K562 (cell line): Measurements from ENCODE around the gene POLR2L. TPM values are rescaled to one million over a fixed set of nuclear protein-coding genes. Genes with fewer than 3 reads are reported as not detected.

Experiments
- DIDO1 ChIP-seq: fragments of 450-650 bp; IDR thresholded peaks from 2 replicates; pipeline ENCODE4 v1.6.1; 2016; ENCODE audit warnings: low read depth, missing biosample characterization, missing genetic modification characterization
- HMBOX1 ChIP-seq: sonication (generic); IDR thresholded peaks from 2 replicates; pipeline ENCODE4 v1.6.1; 2016
- NCOA6 ChIP-seq: fragments of 450-650 bp; IDR thresholded peaks from 2 replicates; pipeline ENCODE4 v1.6.1; 2017; ENCODE audit warnings: mild to moderate bottlenecking
- NFYB ChIP-seq: IDR thresholded peaks from 2 replicates; pipeline ENCODE4 v1.6.1; 2011; ENCODE audit warnings: mild to moderate bottlenecking, moderate library complexity; ENCODE audit not compliant: insufficient read length; ENCODE audit errors: extremely low read depth
- PHF20 ChIP-seq: fragments of 450-650 bp; IDR thresholded peaks from 2 replicates; pipeline ENCODE4 v1.6.1; 2018; ENCODE audit not compliant: partially characterized antibody
- RBM17 ChIP-seq: fragments of 200-400 bp; formaldehyde crosslinking; IDR thresholded peaks from 2 replicates; pipeline ENCODE4 v1.6.1; 2017; ENCODE audit warnings: low read depth, mild to moderate bottlenecking, low read length, borderline replicate concordance
- RHOXF2B ChIP-seq: fragments of 250-450 bp; sonication (Bioruptor Pico); conservative IDR thresholded peaks from 2 replicates; pipeline ENCODE4 v1.5.1; 2021
- SMAD2 ChIP-seq: fragments of 150-350 bp; IDR thresholded peaks from 2 replicates; pipeline ENCODE4 v1.6.1; 2014; ENCODE audit warnings: low read depth, mild to moderate bottlenecking, low read length
- SRSF3 ChIP-seq: fragments of 200-400 bp; formaldehyde crosslinking; IDR thresholded peaks from 2 replicates; pipeline ENCODE4 v1.6.1; 2016; ENCODE audit warnings: mild to moderate bottlenecking, low read length, moderate library complexity; ENCODE audit not compliant: insufficient read depth
- TCFL5 ChIP-seq: fragments of 250-450 bp; sonication (Bioruptor Pico); conservative IDR thresholded peaks from 2 replicates; pipeline ENCODE4 v1.6.1; 2021; ENCODE audit warnings: mild to moderate bottlenecking, moderate library complexity, matching md5 sums
- ZNF436 ChIP-seq: fragments of 250-450, 450-650 bp; sonication (Bioruptor Pico); formaldehyde crosslinking; IDR thresholded peaks from 2 replicates; pipeline ENCODE4 v1.7.0; 2020; ENCODE audit warnings: mild to moderate bottlenecking
- ZNF644 ChIP-seq: fragments of 200-800 bp; sonication (Bioruptor generic); IDR thresholded peaks from 2 replicates; pipeline ENCODE4 v1.6.1; 2016; ENCODE audit warnings: low read depth, missing genetic modification characterization, missing compliant biosample characterization
- polyA plus RNA-seq, 8 experiments: library from polyadenylated mRNA; depleted of rRNA in 4 of 8; stranded (reverse) in 5 of 8; unstranded in 3 of 8; fragments of >200 nt; fragmentation: Nextera tagmentation in 2 of 8; fragmentation: Illumina TruSeq in 1 of 8; extraction: Ambion mirVana in 2 of 8; extraction: Trizol in 1 of 8; gene quantifications; 2 replicates each; pipeline versions ENCODE4 v1.2.1 to v1.2.3, GENCODE V29; 2011 to 2014; ENCODE audit warnings: inconsistent platforms in 1 of 8, missing spikeins in 1 of 8
- total RNA-seq, 7 experiments: library from RNA; depleted of rRNA in 6 of 7; stranded (reverse); fragments of >200 nt in 6 of 7; fragmentation: Illumina TruSeq in 2 of 7; extraction: Trizol in 2 of 7; gene quantifications; 2 replicates each; pipeline versions ENCODE4 v1.2.1 to v1.2.3, GENCODE V29; 2011 to 2021; ENCODE audit warnings: low replicate concordance in 1 of 7
- TF ChIP-seq, protein P1 (sequence below), 3 experiments: IDR thresholded peaks in 2 of 3; conservative IDR thresholded peaks in 1 of 3; 2 replicates each; pipeline ENCODE4 v1.5.1; 2011 to 2012; ENCODE audit warnings: low read length in 3 of 3, mild to moderate bottlenecking in 3 of 3, control low read depth in 2 of 3, improper control_type of control experiment in 1 of 3, inconsistent platforms in 1 of 3, low read depth in 1 of 3, mixed read lengths in 1 of 3, moderate library complexity in 1 of 3; ENCODE audit not compliant: insufficient read depth in 2 of 3
- TF ChIP-seq, protein P2 (sequence below): fragments of 450-650 bp; IDR thresholded peaks from one replicate; pipeline ENCODE4 v1.6.1; 2018; ENCODE audit warnings: mild to moderate bottlenecking, moderate library complexity; ENCODE audit not compliant: partially characterized antibody
- TF ChIP-seq, protein P3 (sequence below): fragments of 250-450 bp; sonication (Bioruptor Pico); IDR thresholded peaks from 2 replicates; pipeline ENCODE4 v1.4.0; 2020; ENCODE audit warnings: mild to moderate bottlenecking, moderate library complexity

Gene POLR2L
- total and polyA plus RNA-seq, 9 of the 15 experiments (the other 6 are each of a cell fraction or from before 2014, with no cell fraction given) = 38.3 to 688 (median 108) TPM

- TF ChIP-seq, protein P1, sequence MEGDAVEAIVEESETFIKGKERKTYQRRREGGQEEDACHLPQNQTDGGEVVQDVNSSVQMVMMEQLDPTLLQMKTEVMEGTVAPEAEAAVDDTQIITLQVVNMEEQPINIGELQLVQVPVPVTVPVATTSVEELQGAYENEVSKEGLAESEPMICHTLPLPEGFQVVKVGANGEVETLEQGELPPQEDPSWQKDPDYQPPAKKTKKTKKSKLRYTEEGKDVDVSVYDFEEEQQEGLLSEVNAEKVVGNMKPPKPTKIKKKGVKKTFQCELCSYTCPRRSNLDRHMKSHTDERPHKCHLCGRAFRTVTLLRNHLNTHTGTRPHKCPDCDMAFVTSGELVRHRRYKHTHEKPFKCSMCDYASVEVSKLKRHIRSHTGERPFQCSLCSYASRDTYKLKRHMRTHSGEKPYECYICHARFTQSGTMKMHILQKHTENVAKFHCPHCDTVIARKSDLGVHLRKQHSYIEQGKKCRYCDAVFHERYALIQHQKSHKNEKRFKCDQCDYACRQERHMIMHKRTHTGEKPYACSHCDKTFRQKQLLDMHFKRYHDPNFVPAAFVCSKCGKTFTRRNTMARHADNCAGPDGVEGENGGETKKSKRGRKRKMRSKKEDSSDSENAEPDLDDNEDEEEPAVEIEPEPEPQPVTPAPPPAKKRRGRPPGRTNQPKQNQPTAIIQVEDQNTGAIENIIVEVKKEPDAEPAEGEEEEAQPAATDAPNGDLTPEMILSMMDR (IDR thresholded peaks at IDR 0.05 in 2 of 3, conservative IDR thresholded peaks at IDR 0.05 in 1 of 3; ENCODE audit: insufficient read depth in 2 of 3, low read depth in 1 of 3, low read length in 3 of 3) = peak; percentile 69 to 94 (median 83)
- TF ChIP-seq NCOA6 (no peak), SRSF3 (no peak), ZNF644 (tag) (no peak), RHOXF2B (no peak), TCFL5 (CRISPR knock-in tag) (no peak), HMBOX1 (no peak), NFYB (no peak), ZNF436 (CRISPR knock-in tag) (no peak), DIDO1 (tag) (no peak), PHF20 (no peak), SMAD2 (no peak), RBM17 (no peak)
- TF ChIP-seq, protein P2, sequence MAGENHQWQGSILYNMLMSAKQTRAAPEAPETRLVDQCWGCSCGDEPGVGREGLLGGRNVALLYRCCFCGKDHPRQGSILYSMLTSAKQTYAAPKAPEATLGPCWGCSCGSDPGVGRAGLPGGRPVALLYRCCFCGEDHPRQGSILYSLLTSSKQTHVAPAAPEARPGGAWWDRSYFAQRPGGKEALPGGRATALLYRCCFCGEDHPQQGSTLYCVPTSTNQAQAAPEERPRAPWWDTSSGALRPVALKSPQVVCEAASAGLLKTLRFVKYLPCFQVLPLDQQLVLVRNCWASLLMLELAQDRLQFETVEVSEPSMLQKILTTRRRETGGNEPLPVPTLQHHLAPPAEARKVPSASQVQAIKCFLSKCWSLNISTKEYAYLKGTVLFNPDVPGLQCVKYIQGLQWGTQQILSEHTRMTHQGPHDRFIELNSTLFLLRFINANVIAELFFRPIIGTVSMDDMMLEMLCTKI = no peak
- TF ChIP-seq, protein P3, sequence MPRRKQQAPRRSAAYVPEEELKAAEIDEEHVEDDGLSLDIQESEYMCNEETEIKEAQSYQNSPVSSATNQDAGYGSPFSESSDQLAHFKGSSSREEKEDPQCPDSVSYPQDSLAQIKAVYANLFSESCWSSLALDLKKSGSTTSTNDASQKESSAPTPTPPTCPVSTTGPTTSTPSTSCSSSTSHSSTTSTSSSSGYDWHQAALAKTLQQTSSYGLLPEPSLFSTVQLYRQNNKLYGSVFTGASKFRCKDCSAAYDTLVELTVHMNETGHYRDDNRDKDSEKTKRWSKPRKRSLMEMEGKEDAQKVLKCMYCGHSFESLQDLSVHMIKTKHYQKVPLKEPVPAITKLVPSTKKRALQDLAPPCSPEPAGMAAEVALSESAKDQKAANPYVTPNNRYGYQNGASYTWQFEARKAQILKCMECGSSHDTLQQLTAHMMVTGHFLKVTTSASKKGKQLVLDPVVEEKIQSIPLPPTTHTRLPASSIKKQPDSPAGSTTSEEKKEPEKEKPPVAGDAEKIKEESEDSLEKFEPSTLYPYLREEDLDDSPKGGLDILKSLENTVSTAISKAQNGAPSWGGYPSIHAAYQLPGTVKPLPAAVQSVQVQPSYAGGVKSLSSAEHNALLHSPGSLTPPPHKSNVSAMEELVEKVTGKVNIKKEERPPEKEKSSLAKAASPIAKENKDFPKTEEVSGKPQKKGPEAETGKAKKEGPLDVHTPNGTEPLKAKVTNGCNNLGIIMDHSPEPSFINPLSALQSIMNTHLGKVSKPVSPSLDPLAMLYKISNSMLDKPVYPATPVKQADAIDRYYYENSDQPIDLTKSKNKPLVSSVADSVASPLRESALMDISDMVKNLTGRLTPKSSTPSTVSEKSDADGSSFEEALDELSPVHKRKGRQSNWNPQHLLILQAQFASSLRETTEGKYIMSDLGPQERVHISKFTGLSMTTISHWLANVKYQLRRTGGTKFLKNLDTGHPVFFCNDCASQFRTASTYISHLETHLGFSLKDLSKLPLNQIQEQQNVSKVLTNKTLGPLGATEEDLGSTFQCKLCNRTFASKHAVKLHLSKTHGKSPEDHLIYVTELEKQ = no peak
These were observed 44.1 kb downstream of the POLR2L start, which contains the start of gene SLC25A22 (continued) for GRCh38 chr11:798093-798713.
